A673 (cell line): ENCODE results near the gene PRR30.

ENCODE experiments used
- CTCF ChIP-seq: fragments of 300-800, 200-600 bp; sonication (generic); conservative IDR thresholded peaks from 2 replicates; pipeline ENCODE4 v1.5.1; 2017; ENCODE audit warnings: low read depth, mild to moderate bottlenecking, antibody characterized with exemption, low read length, moderate library complexity, mixed read lengths
- EZH2 ChIP-seq: fragments of 200-600 bp; sonication (generic); IDR thresholded peaks from 2 replicates; pipeline ENCODE4 v1.6.1; 2017; ENCODE audit warnings: borderline replicate concordance, low read depth, mild to moderate bottlenecking, mixed read lengths, antibody characterized with exemption, low read length; ENCODE audit not compliant: poor library complexity, severe bottlenecking

- TF ChIP-seq CTCF (no peak), EZH2 (no peak)
These were observed 43.1 kb upstream of the PRR30 start for GRCh38 chr2:27182346-27182745.
